ENCODE results near the gene HLA-DMB.

GRCh38 chr6:32983493-32983848, 42.6 kb upstream of the HLA-DMB start:
- no peak for TF ChIP-seq CTCF (IDR thresholded peaks at IDR 0.05)
- no peak for TF ChIP-seq POLR2A (IDR thresholded peaks at IDR 0.05)
